BJ (cell line): ENCODE data around the gene FNIP1. TPM values are rescaled to one million over a fixed set of nuclear protein-coding genes. Genes with fewer than 3 reads are reported as not detected.

Experiments
- CTCF ChIA-PET: fragments of 350-600 bp; formaldehyde crosslinking; extraction: SDS; loops from one replicate; lab custom pipeline; 2021; ENCODE audit warnings: antibody characterized with exemption, inconsistent platforms; lab: Yijun Ruan, JAX
- POLR2A ChIA-PET: fragments of 300-600 bp; sonication (Branson Sonifier 250); formaldehyde crosslinking; extraction: SDS; loops from one replicate; lab custom pipeline; 2021; ENCODE audit warnings: antibody characterized with exemption; lab: Charles Lee
- DNase-seq: peaks from one replicate; pipeline ENCODE4 v3.0.0-alpha.2; 2011; ENCODE audit warnings: low read depth
- H3K27me3 ChIP-seq: 2 replicates; pipeline ENCODE4 v1.6.0; 2011; ENCODE audit warnings: low read length; ENCODE audit not compliant: control insufficient read depth, insufficient read depth
- H3K36me3 ChIP-seq: 2 replicates; pipeline ENCODE4 v1.5.1; 2011; ENCODE audit warnings: low read length; ENCODE audit not compliant: control insufficient read depth, insufficient read depth
- H3K4me3 ChIP-seq: 2 replicates; pipeline ENCODE4 v1.5.1; 2011; ENCODE audit warnings: low read depth, mild to moderate bottlenecking, control low read depth, low read length
- polyA plus RNA-seq: library from polyadenylated mRNA; depleted of rRNA; stranded (reverse); fragments of >200 nt; gene quantifications from 2 replicates; pipeline ENCODE4 v1.2.3, GENCODE V29; 2011
- TF ChIP-seq, protein P1 (sequence below): IDR thresholded peaks from 2 replicates; pipeline ENCODE4 v1.5.1; 2011; ENCODE audit warnings: low read depth, mild to moderate bottlenecking, control low read depth, inconsistent platforms, low read length, moderate library complexity; ENCODE audit not compliant: insufficient read depth

The FNIP1 gene
- polyA plus RNA-seq, 1 experiment: 5.3 TPM

DNA sequence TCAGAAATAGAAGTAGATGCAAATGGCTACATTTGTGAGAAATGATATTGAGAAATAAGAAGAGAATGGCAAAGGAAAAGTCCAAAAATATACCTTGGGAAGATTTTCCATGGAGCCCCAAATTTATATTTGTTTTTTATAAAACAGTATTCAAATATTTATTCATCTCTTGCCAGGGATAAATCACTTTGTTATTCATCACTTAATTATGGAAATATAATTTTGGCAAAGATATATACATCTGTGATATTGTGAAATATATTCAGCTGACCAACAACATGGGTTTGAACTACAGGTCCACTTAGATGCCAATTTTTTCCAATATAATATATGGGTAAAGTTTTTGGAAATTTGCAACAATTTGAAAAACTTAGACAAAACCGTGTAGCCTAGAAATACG is 142.0 kb downstream of the FNIP1 start:
- POLR2A ChIA-PET: no interaction called here
- DNase-seq: no peak
- no peaks in the 10 kb centered on the region for H3K27me3 ChIP-seq
- H3K36me3 ChIP-seq: peaks cover 12% of the 10 kb centered on the region
- H3K4me3 ChIP-seq: no peak overlapping the region
- TF ChIP-seq, protein P1, sequence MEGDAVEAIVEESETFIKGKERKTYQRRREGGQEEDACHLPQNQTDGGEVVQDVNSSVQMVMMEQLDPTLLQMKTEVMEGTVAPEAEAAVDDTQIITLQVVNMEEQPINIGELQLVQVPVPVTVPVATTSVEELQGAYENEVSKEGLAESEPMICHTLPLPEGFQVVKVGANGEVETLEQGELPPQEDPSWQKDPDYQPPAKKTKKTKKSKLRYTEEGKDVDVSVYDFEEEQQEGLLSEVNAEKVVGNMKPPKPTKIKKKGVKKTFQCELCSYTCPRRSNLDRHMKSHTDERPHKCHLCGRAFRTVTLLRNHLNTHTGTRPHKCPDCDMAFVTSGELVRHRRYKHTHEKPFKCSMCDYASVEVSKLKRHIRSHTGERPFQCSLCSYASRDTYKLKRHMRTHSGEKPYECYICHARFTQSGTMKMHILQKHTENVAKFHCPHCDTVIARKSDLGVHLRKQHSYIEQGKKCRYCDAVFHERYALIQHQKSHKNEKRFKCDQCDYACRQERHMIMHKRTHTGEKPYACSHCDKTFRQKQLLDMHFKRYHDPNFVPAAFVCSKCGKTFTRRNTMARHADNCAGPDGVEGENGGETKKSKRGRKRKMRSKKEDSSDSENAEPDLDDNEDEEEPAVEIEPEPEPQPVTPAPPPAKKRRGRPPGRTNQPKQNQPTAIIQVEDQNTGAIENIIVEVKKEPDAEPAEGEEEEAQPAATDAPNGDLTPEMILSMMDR: no peak
- CTCF ChIA-PET: no interaction called here

DNA sequence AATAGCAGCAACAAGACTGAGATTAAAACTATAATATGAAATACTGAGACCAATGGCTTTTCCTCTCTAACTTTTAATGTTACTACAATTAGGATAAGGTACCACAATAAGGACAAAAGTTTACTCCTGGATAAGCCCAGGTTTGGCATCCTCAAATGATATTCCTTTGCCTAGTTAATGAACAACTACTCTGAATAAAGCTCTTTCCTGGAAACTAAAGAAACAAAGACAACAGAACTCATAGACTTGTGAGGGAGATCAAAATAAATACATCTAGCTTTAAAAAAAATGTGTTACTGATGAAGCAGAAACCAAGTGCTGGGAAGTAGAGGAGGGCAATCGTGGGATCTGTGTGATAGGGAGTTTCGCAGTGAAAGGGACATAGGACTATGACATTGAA is 142.5 kb downstream of the FNIP1 start:
- POLR2A ChIA-PET: no interaction called here

DNA sequence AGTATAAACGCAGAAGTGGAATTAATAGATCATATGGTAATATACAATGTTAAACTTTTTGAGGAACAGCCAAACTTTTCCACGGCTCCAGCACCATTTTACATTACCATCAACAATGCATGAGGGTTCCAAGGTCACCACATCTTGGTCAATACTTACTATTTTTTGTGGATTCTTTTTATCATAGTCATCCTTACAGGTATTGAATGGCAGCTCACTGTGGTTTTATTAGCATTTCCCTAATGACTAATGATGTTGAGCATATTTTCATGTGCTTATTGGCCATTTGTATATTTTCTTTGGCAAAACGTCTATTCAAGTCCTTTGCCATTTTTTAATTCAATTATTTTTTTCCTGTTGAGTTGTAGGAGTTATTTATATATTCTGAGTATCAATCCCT is 147.7 kb downstream of the FNIP1 start:
- H3K27me3 ChIP-seq: no peaks in the 10 kb centered on the region
- POLR2A ChIA-PET: interaction anchor here (0.6 kb wide), 1 partner anchor 9 kb away, joined by 5 read pairs; no protein-coding TSS in a partner anchor
- DNase-seq: no peak
- peaks cover 9% of the 10 kb centered on the region; the same call in 1 of the 2 replicates for H3K36me3 ChIP-seq
- TF ChIP-seq, protein P1: no peak
- CTCF ChIA-PET: no interaction called here
- no peak overlapping the region for H3K4me3 ChIP-seq

More for the DNA sequence above, 142.5 kb downstream of the FNIP1 start:
- no peak overlapping the region for H3K4me3 ChIP-seq
- DNase-seq: no peak
- peaks cover 9% of the 10 kb centered on the region for H3K36me3 ChIP-seq
- TF ChIP-seq, protein P1: no peak
- CTCF ChIA-PET: no interaction called here
- no peaks in the 10 kb centered on the region for H3K27me3 ChIP-seq

DNA sequence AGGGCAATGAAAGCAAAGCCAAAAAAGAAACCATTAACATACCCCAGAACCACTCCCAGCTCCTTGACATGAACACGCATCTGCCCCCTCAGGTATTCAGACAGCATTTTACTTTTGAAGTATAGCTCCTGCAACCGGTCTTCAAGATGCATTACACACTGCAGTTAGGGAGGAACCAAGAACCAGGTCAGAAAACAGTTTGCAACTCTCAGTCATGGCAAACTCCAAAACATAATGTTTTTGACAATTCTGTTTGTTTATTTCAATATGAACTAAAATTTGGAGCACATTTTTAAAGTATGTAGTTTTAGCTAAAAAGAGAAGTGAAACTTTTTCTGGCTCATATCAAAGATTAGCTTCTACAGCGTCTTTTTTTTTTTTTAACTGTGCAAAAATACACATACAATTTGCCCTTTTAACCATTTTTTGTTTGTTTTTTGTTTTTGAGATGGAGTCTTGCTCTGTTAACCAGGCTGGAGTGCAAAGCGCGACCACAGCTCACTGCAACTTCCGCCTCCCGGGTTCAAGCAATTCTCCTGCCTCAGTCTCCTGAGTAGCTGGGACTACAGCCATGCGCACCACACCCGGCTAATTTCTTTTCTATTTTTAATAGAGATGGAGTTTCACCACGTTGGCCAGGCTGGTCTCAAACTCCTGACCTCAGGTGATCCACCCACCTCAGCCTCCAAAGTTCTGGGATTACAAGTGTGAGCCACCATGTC is 149.6 kb downstream of the FNIP1 start:
- Histone ChIP-seq H3K4me3 (no peak overlapping the region), H3K27me3 (no peaks in the 10 kb centered on the region), H3K36me3 (peaks cover 9% of the 10 kb centered on the region; the same call in 1 of the 2 replicates)
- ChIA-PET POLR2A (interaction anchor here (0.6 kb wide), 1 partner anchor 9 kb away, joined by 3 read pairs; no protein-coding TSS in a partner anchor), CTCF (no interaction called here)
- TF ChIP-seq, protein P1: no peak
- no peak for DNase-seq

DNA sequence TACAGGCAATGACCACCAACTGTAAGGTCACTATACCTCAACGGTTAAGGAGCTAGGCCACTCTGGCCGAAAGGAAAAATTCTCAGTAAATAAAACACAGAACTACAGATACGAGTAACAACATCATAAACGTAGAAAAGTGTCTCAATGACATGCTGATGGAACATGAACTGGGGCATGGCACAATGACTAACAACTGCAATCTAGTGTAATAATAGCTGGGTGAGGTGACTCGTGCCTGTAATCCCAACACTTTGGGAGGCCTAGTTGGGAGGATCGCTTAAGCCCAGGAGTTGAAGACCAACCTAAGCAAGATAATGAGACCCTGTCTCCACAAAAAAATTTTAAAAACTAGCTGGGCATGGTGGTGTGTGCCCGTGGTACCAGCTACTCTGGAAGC is 152.0 kb downstream of the FNIP1 start:
- TF ChIP-seq, protein P1: no peak
- ChIA-PET POLR2A (no interaction called here), CTCF (no interaction called here)
- no peak for DNase-seq
- no peak overlapping the region for H3K4me3 ChIP-seq
- H3K27me3 ChIP-seq: no peaks in the 10 kb centered on the region
- peaks cover 3% of the 10 kb centered on the region; the same call in 1 of the 2 replicates for H3K36me3 ChIP-seq
